GM12872 (cell line): ENCODE measurements around the gene GLIPR1L2.

Experiments
- CTCF ChIP-seq: IDR thresholded peaks from 3 replicates; pipeline ENCODE4 v1.5.1; 2011; ENCODE audit warnings: low read depth, mild to moderate bottlenecking, low read length, moderate library complexity; ENCODE audit not compliant: insufficient read depth

Gene GLIPR1L2

DNA sequence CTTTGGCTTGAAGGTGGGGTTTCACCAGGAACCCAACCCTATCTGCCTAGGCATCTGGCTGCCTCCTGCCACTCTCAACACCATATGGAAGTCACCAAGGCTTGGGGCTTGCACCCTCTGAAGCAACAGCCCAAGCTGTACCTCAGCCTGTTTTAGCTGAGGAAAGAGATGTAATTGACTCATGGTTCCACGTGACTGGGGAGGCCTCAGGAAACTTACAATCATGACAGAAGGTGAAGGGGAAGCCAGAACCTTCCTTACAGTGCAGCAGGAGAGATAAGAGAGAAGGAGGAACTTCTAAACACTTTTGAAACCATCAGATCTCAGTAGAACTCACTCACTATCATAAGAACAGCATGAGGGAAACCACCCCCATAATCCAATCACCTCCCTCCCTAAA is 29.5 kb upstream of the GLIPR1L2 start:
- TF ChIP-seq CTCF: no peak

- no peak for TF ChIP-seq CTCF
These were observed 26.0 kb upstream of the GLIPR1L2 start for GRCh38 chr12:75364919-75365318.

DNA sequence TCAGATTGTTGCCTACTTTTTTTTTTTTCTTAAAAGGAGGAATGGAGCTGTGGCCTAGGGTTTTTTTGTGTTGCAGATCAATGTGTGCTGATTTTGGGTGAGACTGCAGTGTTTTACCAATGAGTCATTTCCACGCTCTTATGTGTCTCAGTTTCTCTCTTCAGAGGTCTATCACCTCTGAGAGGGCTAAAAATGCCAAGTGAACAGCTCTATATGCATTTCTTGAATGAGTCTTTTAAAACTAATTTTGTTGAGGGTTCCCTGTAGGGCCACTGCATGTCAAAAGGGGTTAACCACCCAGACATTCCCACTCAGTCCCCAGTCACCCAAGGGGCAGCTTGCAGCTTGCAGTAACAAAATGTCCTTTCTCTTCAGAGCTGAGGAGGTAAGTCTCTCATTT is 24.3 kb upstream of the GLIPR1L2 start:
- TF ChIP-seq CTCF: no peak

GRCh38 chr12:75374971-75375370 is 15.9 kb upstream of the GLIPR1L2 start:
- no peak for TF ChIP-seq CTCF

DNA sequence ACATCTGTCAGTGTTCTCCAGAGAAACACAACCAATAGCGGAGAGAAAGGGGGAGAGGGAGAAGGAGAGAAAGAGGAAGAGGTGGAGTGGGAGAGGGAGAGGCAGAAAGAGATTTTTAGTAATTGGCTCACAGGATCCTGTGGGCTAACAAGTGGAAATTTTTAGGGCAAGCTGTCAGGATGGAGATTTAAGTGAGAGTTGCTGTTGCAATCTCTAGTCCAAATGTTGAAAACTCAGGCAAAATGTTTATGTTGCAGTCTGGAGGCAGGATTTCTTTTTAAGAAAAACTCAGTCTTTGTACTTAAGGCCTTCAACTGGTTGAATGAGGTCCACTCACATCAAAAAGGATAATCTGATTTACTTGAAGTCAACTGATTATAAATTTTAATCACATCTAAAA is 12.5 kb upstream of the GLIPR1L2 start:
- no peak for TF ChIP-seq CTCF

GRCh38 chr12:75389061-75389460 is 1.8 kb upstream of the GLIPR1L2 start:
- TF ChIP-seq CTCF: no peak

- no peak for TF ChIP-seq CTCF
These were observed 1.2 kb upstream of the GLIPR1L2 start for GRCh38 chr12:75389706-75390105.
